Ishikawa (cell line): ENCODE measurements around the gene MIPOL1.

ENCODE experiments used
- EP300 ChIP-seq: IDR thresholded peaks from 2 replicates; pipeline ENCODE4 v1.6.1; 2012; ENCODE audit warnings: borderline replicate concordance
- NFIC ChIP-seq: IDR thresholded peaks from 2 replicates; pipeline ENCODE4 v1.6.1; 2012
- RAD21 ChIP-seq: IDR thresholded peaks from 2 replicates; pipeline ENCODE4 v1.6.1; 2012; ENCODE audit warnings: low read depth
- REST ChIP-seq: IDR thresholded peaks from 2 replicates; pipeline ENCODE4 v1.6.1; 2012; ENCODE audit warnings: low read depth, mild to moderate bottlenecking
- TAF1 ChIP-seq: IDR thresholded peaks from 2 replicates; pipeline ENCODE4 v1.6.1; 2012; ENCODE audit warnings: low read depth, mild to moderate bottlenecking
- TEAD4 ChIP-seq: IDR thresholded peaks from 2 replicates; pipeline ENCODE4 v1.6.1; 2012
- USF1 ChIP-seq: IDR thresholded peaks from 2 replicates; pipeline ENCODE4 v1.6.1; 2012
- YY1 ChIP-seq: IDR thresholded peaks from 2 replicates; pipeline ENCODE4 v1.6.1; 2012; ENCODE audit warnings: low read depth
- ZBTB7A ChIP-seq: IDR thresholded peaks from 2 replicates; pipeline ENCODE4 v1.6.1; 2012; ENCODE audit warnings: low read depth

- TF ChIP-seq ZBTB7A: no peak
- no peak for TF ChIP-seq USF1
- no peak for TF ChIP-seq YY1
- TF ChIP-seq REST: no peak
- TF ChIP-seq EP300: no peak
- no peak for TF ChIP-seq TAF1
- TF ChIP-seq TEAD4: no peak
- TF ChIP-seq NFIC: no peak
- no peak for TF ChIP-seq RAD21
These were observed 203.4 kb downstream of the MIPOL1 start for GRCh38 chr14:37401093-37401492.
